Esophagus muscularis mucosa (tissue), 3 donors: ENCODE results near the gene PSG3.
"Not testable (repeated sequence)": the region's sequence is repeated elsewhere in the genome, so short reads cannot be mapped to it uniquely, and the experiment has no call there.

Experiments used
- POLR2AphosphoS5 ChIP-seq, 2 donors: sonication (generic); formaldehyde crosslinking; IDR thresholded peaks; one replicate each; pipeline ENCODE4 v1.6.1; 2017; ENCODE audit warnings: antibody characterized with exemption in 2 of 2
- TF ChIP-seq, protein P1 (sequence below), 3 experiments: fragments of 200-600 bp in 2 of 3; fragments of 450-650 bp in 1 of 3; sonication (generic) in 2 of 3; IDR thresholded peaks; one replicate each; pipeline ENCODE4 v1.5.1; 2017 to 2019; ENCODE audit warnings: antibody characterized with exemption in 3 of 3, mild to moderate bottlenecking in 2 of 3, moderate library complexity in 1 of 3

DNA sequence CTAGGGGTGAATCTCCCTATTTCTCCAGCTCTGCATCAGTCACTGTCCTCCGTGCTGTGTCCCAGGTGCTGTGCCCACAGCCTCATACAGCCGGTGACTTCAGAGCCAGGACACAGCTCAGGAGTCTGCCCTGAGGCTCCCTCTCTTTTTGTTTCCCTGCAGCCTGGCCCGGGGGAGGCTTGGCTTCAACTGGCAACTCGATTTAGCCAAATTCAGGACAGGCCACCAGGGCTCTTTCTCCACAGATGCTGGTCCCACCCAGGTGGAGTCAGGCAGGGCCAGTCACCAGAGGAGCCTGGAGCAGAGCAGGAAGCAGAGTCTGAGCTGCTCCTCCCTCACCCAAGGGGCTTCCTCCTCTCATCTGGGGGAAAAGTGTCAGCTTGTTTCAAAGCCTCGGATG lies 11.9 kb downstream of the PSG3 start:
- TF ChIP-seq, protein P1, sequence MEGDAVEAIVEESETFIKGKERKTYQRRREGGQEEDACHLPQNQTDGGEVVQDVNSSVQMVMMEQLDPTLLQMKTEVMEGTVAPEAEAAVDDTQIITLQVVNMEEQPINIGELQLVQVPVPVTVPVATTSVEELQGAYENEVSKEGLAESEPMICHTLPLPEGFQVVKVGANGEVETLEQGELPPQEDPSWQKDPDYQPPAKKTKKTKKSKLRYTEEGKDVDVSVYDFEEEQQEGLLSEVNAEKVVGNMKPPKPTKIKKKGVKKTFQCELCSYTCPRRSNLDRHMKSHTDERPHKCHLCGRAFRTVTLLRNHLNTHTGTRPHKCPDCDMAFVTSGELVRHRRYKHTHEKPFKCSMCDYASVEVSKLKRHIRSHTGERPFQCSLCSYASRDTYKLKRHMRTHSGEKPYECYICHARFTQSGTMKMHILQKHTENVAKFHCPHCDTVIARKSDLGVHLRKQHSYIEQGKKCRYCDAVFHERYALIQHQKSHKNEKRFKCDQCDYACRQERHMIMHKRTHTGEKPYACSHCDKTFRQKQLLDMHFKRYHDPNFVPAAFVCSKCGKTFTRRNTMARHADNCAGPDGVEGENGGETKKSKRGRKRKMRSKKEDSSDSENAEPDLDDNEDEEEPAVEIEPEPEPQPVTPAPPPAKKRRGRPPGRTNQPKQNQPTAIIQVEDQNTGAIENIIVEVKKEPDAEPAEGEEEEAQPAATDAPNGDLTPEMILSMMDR (IDR thresholded peaks at IDR 0.05) = not testable (repeated sequence)
- not testable (repeated sequence) for TF ChIP-seq POLR2AphosphoS5 (IDR thresholded peaks at IDR 0.05)
